Mucosa of gallbladder (tissue), 1 donor: ENCODE data around the gene PRUNE2. TPM values are rescaled to one million over a fixed set of nuclear protein-coding genes. Genes with fewer than 3 reads are reported as not detected.
A peak's percentile ranks its signal among the peaks of the same experiment; 100 is the strongest.

Source experiments
- DNase-seq: peaks from one replicate; pipeline ENCODE4 v3.0.0-alpha.2; 2020; ENCODE audit warnings: low spot score
- total RNA-seq: library from RNA; stranded (reverse); gene quantifications from one replicate; pipeline ENCODE4 v1.2.1, GENCODE V29; 2021
- donor health status: DM: no; HTN: no; CAD: no.

The PRUNE2 gene
- total RNA-seq, 1 donor from 2014 or later = 91.7 TPM

GRCh38 chr9:76662476-76663281 lies 243.2 kb downstream of the PRUNE2 start:
- no peak for DNase-seq

- no peak for DNase-seq
Measured at GRCh38 chr9:76658510-76659231, 247.2 kb downstream of the PRUNE2 start.

GRCh38 chr9:76657265-76657664 lies 248.6 kb downstream of the PRUNE2 start:
- DNase-seq = no peak

GRCh38 chr9:76655971-76656370 lies 249.9 kb downstream of the PRUNE2 start:
- DNase-seq = no peak

GRCh38 chr9:76655121-76655541 lies 250.8 kb downstream of the PRUNE2 start:
- DNase-seq = no peak

- no peak for DNase-seq
Measured at GRCh38 chr9:76654575-76654974, 251.3 kb downstream of the PRUNE2 start.

- DNase-seq = no peak
Measured at GRCh38 chr9:76654051-76654461, 251.9 kb downstream of the PRUNE2 start.

GRCh38 chr9:76652894-76653293 lies 253.0 kb downstream of the PRUNE2 start:
- no peak for DNase-seq

GRCh38 chr9:76651119-76651705 lies 254.7 kb downstream of the PRUNE2 start:
- no peak for DNase-seq

- DNase-seq = no peak
Measured at GRCh38 chr9:76650692-76651091, 255.2 kb downstream of the PRUNE2 start.

- DNase-seq = no peak
Measured at GRCh38 chr9:76649894-76650293, 256.0 kb downstream of the PRUNE2 start.

- DNase-seq = no peak
Measured at GRCh38 chr9:76646249-76646648, 259.7 kb downstream of the PRUNE2 start.

- DNase-seq = no peak
Measured at GRCh38 chr9:76644647-76645250, 261.2 kb downstream of the PRUNE2 start.

GRCh38 chr9:76644171-76644570 lies 261.7 kb downstream of the PRUNE2 start:
- no peak for DNase-seq

- DNase-seq = no peak
Measured at GRCh38 chr9:76643399-76644117, 262.4 kb downstream of the PRUNE2 start.

GRCh38 chr9:76642701-76643209 lies 263.2 kb downstream of the PRUNE2 start:
- no peak for DNase-seq

- DNase-seq = no peak
Measured at GRCh38 chr9:76642074-76642473, 263.8 kb downstream of the PRUNE2 start.

- no peak for DNase-seq
Measured at GRCh38 chr9:76638001-76638400, 267.9 kb downstream of the PRUNE2 start.

GRCh38 chr9:76637416-76637815 lies 268.5 kb downstream of the PRUNE2 start:
- no peak for DNase-seq

- peak; percentile 48 for DNase-seq
Measured at GRCh38 chr9:76634356-76635054, 271.4 kb downstream of the PRUNE2 start.

- DNase-seq = no peak
Measured at GRCh38 chr9:76630916-76631315, 275.0 kb downstream of the PRUNE2 start.
